ENCODE results near the gene MPO. TPM values are rescaled to one million over a fixed set of nuclear protein-coding genes. Genes with fewer than 3 reads are reported as not detected.
A peak's percentile ranks its signal among the peaks of the same experiment; 100 is the strongest.

The MPO gene
- total and polyA plus RNA-seq, 9 of the 15 experiments (the other 6 are each of a cell fraction or from before 2014, with no cell fraction given) = 0.04 to 0.47 (median 0.39) TPM; not detected in 6

- ATAC-seq = no peak
- CTCF ChIA-PET (ENCODE audit: low intra/inter-chr PET ratio) = no interaction called here
- TF ChIP-seq NFIC (IDR thresholded peaks at IDR 0.05) (peak; percentile 23; the same call in 1 of the 2 replicates), ZBTB40 (IDR thresholded peaks at IDR 0.05) (0 out of 2 replicates have a peak, but pooled peaks have one; percentile 13), ZBTB40 (CRISPR knock-in tag; IDR thresholded peaks at IDR 0.05) (no peak), MAX (CRISPR knock-in tag; IDR thresholded peaks at IDR 0.05) (no peak), ATF3 (IDR thresholded peaks at IDR 0.05) (peak; percentile 24; the same call in 1 of the 2 replicates), ATF3 (CRISPR knock-in tag; conservative IDR thresholded peaks at IDR 0.05) (no peak)
These were observed 4.7 kb upstream of the MPO start for GRCh38 chr17:58285422-58285810.

More at GRCh38 chr17:58285422-58285810, 4.7 kb upstream of the MPO start:
- no peak overlapping the region for H3K9ac ChIP-seq (ENCODE audit: insufficient read depth in 1 of 2, low read depth in 2 of 2, low read length in 2 of 2)
- no peak overlapping the region for H3K4me3 ChIP-seq
- intact Hi-C loops (cut with micrococcal nuclease) = no loop called here
- peaks cover 3 to 10% of the 10 kb centered on the region in 2 experiments; a peak in 3 of 5 replicates for H3K4me1 ChIP-seq (replicated peaks in 1 of 2; ENCODE audit: control insufficient read depth in 2 of 2, insufficient read depth in 2 of 2, low read length in 2 of 2)
- H3K79me2 ChIP-seq (ENCODE audit: control insufficient read depth, insufficient read depth, low read length) = no peaks in the 10 kb centered on the region
- no TSS peak for BruUV-seq (replicated peaks)
- WGBS (ENCODE audit: insufficient coverage, low coverage, missing lambda C conversion rate) = 44% methylated on average over 3 of the region's 3 CpGs
- in situ Hi-C loops (cut with MboI) = loop anchor here (25.0 kb wide), 1 partner anchor 727 kb away; no protein-coding TSS in a partner anchor
- DNase-seq (ENCODE audit: extremely low read depth in 1 of 4, low spot score in 3 of 4) = no peak
- no peaks in the 10 kb centered on the region for H4K20me1 ChIP-seq (replicated peaks; ENCODE audit: control insufficient read depth, insufficient read depth, low read length)
- no peak overlapping the region for H3K4me2 ChIP-seq (ENCODE audit: insufficient read depth, low read length)
- no peaks in the 10 kb centered on the region for H3K9me1 ChIP-seq (ENCODE audit: control insufficient read depth, insufficient read depth, low read length)
- POLR2A ChIA-PET = no interaction called here
- H3K36me3 ChIP-seq (ENCODE audit: control insufficient read depth, insufficient read depth, low read length) = no peaks in the 10 kb centered on the region
- FAIRE-seq = no peak
- H3K27ac ChIP-seq (ENCODE audit: extremely low read depth, low read depth, low read length) = no peak overlapping the region
- H2AFZ ChIP-seq (ENCODE audit: low read depth, low read length) = no peak overlapping the region
- H3K9me3 ChIP-seq (replicated peaks; ENCODE audit: control insufficient read depth, insufficient read depth, low read depth, low read length) = no peaks in the 10 kb centered on the region; the same call in none of the 2 replicates
- peaks cover 0 to 10% of the 10 kb centered on the region in 2 experiments; a peak in 3 of 5 replicates for H3K27me3 ChIP-seq (ENCODE audit: control insufficient read depth in 2 of 2, insufficient read depth in 2 of 2, low read length in 2 of 2)
